ENCODE measurements around the gene STXBP3. TPM values are rescaled to one million over a fixed set of nuclear protein-coding genes. Genes with fewer than 3 reads are reported as not detected.
A peak's percentile ranks its signal among the peaks of the same experiment; 100 is the strongest.

STXBP3 gene
- polyA plus RNA-seq, 1 donor: 26.8 TPM

DNA sequence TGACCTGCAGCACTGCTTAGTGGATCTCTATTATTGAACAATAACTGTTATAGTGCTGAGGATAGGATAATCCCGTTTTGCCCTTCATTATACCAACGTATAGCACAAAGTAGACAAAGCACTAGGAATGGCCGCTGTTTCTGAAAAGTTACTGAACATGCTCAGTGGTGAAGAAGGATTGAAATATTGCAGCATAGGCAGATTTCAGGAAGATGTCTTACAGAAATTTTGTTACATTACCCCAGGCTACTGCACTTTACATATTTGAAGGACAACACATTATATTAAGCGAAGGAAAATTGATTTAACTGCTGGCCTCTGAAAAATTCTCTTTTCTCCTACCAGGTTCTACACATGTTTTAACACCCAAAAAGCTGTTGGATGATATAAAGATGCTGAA lies 62.0 kb downstream of the STXBP3 start:
- no peak for DNase-seq

DNA sequence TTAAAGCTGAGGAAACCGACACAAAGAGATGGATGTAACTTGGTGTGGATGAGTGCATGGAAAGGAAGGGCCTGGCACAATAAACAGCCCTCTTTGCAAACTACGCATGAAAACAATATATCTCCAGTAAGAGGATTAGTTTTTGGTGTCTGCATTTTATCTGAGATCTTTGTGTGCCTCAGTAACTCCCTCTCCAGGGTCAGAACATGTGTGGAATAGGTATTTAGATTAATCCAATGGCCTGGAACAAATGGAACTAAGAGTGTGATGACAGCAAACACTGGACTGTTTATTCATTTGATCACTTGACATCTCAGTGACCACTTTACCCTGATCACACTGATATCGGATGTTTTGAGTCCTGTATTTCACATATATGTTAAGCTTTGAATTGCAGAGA lies 65.1 kb downstream of the STXBP3 start:
- no peak for DNase-seq

DNA sequence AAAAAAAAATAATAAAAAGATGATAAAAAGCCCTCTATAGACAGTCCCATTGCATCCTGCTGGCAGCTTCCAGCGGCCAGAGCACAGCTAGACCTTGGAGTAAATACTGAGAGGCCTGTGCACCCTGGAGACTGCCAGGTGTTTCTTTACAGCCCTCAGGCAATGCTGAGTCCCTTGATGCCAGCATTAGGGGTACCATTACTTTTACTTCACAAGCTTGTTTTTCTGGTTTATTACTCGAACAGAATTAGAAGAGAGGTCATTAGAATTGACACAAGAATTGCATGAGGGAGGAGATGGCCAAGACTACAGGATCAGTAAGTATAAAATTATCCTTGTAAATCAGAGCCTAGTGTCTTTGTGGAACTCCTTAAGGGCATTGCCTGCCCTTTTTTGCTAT lies 66.9 kb downstream of the STXBP3 start:
- no peak for DNase-seq

DNA sequence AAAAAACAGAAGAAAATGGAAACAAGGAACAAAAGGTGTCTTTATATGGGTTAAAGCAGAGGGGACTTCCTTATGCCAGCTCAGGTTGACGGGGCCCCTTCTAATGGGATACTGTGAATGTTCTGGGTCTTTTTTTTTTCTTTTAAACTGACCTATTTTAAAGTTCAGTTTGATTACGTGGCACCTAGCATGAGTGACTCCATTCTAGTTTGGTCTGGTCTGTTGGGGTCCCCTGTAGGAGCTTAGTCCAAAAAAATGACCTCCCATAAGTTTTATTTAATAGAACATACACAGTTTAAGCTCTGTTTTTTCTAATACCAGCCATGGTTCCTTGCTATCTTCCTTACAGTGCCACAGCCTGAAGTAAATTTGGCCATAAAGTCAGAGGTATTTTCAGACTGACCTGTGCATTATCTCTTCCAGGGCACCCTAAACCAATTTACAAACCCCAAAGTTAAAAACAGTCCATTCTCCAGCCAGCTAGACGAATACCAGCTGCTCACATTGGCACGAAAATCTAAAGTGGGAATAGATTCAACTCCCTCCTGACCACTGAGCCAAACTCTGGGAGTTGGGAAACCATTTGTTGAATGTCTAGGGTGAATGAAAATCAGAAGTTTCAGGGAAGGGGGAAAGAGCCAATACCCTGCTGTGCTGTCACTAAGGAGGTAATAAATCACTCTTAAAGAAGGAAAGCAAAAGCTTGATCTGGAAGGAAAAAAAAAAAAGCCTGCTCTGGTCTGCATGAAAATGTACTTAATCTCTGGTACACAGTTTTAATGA lies 68.1 kb downstream of the STXBP3 start:
- DNase-seq: peak; percentile 23

DNA sequence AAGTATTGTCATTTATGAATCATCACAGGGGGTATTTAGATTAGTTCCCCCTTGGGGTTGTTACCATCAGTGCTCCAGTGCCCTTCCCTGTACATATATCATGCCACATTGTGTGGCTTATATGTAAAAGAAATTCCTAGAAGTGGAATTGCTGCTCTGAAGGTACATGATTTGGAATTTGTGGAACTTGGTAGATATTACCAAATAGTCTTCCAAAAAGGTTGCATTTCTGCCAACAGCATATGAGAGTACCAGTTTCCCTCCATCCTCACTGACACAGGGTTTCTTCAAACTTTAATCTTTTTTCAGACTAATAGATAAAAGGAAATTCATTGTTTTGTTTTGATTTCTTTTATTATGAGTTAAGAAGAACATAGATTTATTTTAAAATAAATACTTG lies 69.1 kb downstream of the STXBP3 start:
- DNase-seq: no peak

DNA sequence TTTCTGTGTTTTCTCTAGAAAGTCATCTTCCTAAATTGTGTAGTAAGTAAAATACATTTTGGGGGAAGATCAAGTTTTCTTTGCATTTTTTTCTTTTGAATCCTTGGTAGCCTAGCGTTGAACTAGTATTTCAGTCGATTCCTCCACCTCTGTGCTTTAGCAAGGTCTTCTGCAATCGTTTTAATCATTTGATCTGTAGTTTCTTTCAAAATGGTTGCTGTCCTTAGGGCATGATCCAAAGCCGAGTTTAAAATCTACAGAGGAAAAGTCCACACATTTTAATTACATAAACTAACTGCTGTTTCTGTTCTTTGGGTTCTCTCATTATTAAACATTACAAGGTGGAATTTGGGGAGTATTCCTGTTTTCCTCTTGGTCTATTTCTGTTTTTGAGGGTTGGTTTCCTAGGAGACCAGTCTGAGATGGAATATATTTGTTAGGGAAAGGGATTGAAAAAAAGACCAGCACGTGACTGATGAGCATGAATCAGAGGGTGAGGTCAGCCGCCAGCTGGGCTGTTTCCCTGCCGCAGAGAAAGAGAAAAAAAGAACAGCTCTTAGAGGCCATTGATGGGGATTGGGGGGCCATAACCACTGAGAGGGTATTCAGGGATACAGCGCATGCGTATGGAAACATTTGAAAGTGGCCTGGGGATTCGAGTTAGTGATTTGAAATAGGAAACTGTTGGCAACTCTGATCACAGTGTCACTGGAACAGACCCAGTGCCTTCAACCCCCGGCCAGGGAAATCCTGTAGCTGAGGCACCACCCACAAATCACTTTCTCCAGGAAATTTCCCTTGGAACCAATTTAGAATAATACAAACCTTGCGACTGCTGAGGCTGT lies 69.8 kb downstream of the STXBP3 start:
- peak; percentile 94 for DNase-seq

DNA sequence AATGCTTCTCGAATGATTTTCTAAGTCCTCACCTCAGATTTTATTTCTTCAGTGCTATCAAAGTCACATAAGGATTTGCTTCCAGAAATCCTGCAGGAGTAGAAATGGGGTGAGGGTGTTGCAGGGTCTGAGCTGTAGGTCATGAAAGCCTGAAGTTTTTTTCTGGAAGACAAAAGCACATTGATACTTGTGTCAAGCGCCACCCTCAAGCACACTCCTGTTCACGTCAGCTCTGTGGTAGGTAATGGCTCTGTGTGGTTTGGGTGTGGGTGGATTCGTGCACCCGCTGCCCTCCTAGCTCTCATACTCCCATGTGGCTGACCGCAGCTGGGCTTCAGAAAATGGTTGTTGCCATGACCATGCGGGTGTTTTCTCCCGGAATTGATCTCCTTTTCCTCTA lies 70.5 kb downstream of the STXBP3 start:
- DNase-seq: peak; percentile 54

DNA sequence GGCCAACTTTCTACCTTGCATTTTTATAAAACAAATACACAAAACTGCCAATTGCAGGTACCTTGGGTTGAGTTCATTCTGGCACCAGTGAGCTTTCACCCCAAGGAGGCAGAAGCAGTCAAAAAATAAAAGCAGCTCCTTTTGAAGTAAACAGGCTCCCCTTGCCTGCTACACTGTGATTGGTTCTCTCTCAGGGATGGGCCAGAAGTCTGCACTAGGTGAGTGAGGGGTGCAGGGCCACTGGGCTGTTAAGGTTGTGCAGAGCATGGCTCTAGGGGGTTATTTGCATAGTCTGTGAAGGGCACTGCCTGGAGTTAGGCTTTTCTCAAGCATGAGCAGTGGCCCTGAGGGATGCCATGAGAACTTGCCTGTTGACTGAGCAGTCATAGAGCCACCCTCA lies 71.3 kb downstream of the STXBP3 start:
- no peak for DNase-seq

DNA sequence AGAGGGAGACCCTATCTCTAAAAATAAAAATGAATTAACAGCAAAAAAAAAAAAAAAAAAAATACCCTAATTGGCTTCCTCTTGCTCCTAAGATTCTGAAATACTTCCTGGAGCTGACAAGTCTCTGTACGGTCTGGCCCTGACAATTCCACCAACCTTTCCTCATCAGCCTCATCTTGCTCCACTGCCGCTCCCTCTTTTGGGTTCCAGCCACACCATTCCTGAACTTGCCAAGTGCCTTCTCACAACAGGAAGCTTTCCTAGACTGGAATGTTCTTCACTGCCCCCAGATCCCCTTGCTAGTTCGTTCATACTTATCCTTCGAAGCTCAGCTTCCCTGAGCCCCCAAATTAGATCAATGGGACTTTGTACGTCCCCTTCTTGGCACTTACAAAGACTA lies 73.4 kb downstream of the STXBP3 start:
- no peak for DNase-seq

DNA sequence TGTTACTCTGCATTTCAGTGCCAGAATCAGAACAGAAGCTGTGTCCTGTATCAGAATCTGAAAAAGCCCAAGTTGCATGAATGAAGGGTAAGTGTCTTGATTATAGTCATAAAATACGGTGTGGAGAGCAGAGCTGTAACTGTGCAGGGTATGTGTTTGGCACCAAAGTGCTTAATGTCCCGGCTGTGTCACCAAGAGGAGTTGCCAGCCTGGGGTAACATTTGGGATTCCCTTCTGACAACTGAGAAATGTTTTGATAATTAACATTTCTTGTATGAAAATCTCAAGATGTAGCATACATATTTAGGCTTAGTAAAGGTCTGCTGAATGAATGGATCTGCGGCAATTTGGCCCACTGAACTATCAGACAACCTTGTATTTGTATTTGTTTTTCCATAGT lies 77.2 kb downstream of the STXBP3 start:
- no peak for DNase-seq

DNA sequence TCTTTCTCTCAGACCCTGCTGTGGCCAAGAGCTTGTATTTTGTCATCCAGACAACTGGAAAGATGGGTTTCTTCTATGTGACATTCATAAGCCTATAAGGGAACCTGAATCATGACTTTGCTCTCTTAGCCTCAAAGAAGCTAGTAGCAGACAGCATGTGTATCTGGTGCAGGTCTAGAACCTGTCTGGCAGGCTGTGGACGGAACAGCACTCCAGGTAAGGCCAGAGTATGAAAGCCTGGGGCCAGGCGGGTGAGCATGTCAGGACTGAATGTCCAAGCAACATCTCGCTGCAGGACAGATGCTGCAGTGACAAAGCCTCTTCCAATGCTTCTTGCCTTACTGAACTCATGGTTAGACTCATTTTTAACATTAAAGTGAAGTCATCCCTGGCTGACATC lies 77.6 kb downstream of the STXBP3 start:
- no peak for DNase-seq

DNA sequence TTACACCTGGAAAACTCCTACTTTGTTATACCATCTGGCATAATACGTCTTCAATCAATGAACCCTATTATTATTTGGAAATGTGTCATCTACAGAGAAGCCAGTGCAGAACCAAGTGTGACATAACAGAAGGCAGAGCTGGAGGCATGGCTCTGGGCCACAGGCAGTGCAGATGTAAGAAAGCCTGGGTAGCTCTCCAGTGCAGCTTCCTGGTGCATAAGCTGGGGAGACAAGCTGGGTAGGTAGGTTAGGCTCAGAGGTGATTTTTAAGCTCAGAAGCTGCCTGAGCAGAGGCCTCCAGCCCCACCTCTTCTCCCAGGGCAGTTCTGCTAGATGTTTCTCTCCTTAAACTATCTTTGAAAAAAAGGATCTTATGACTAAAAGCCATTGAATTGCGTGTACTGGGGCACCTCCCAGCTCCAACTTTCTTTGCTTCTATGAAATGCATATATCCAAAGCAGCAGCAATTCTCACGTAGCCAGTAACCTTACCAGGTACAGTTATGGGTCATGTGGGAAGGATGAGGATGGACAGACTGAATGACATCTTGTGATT lies 79.7 kb downstream of the STXBP3 start:
- no peak for DNase-seq

DNA sequence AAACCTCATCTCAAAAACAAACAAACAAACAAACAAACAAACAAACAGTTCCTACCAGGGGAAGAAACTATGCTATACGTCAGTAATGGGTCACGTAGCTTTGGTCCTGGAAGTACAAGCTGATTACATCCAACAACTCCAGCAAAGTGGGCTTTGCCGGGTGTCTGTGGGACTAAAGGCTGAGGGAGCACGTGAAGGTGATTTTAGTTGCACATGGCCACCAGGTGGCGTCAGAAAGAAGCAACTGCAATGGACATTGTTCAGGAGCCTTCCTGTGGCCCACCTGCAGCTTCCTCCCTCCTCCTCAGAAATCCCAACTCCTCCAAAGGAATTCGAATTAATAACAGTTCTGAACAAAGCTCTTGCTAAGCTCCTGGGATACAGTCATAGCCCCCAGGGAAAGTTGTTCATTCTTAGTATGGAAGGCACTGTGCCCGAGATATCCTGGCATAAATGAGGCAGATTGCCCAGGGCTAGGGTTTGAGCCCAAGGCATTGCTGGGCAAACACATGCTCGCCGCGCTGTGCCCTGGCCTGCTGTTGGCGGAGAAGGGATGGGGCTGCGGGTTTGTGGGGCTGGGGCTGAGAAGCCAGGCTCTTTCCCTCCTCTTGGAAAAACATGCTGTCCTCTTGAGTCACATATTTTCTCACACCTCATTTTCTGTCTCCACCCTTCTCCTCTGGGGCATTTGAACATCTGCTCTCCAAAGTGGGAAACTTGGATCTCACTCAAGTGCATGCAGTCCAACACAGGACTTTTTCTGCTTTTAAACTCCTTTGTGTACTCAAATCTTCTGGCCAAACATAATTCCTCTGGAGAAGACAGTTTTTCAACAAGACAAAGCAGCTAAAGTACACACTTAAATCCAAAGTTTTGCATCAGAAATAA lies 81.8 kb downstream of the STXBP3 start:
- peak; percentile 90 for DNase-seq

DNA sequence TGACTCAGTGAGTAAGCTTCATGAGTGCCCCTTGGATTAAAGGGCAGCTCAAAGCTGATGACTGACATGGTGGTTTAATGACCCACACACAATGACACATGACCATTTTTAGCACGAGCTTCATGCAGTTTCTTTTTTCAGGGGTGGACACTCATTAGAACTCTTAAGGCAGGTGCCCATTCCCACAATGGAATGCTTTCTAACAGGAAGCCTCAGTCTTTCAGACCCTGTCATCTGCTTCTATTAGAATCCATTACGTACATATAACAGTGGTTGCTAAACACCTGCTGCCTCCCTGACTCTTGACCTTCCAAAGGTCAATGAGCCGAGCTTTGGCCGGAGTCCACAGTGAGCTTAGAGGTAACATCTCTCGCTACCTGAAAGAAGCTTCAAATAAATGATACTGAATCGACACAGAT lies 83.0 kb downstream of the STXBP3 start:
- DNase-seq: no peak

DNA sequence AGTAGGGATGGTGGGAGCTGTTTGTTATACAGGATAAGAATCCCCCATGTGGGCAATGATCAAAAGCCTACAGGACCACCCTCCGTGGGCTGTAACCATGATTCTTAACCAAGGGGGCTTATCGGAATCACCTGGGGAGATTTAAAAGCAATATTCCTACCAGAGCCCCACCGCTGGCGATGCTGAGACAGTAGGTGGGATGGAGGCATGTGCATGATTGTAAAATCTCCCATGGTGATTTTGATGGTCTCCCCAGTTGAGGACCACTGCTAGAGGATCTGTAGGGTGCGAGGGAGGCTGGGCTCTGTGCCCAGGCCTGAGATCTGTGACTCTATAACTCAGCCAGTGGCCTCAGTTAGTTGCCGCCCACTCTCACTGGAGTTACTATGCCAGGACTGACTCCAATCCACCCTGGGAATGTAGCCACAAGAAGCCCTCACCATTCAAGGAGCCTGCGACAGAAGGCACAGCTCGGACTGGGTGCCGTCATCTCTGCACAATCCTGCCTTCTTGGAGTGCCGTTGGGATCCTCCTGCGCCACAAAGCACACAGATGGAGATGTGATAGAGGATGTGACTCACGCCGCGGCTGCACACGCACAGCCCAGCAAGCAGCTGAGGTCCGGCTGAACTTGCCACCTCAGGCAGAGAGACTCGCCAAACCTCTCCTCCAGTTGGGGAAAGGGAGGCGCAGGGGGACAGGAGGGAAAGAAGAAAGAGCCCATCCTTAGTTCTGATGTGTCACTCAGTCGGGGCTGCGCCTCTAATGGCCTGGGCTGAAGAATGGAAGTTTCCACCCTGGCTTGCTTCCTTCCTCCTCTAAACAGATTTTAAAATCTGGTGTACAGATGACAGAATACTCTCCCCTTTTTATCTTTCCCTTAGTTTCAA lies 83.9 kb downstream of the STXBP3 start:
- DNase-seq: peak; percentile 76

DNA sequence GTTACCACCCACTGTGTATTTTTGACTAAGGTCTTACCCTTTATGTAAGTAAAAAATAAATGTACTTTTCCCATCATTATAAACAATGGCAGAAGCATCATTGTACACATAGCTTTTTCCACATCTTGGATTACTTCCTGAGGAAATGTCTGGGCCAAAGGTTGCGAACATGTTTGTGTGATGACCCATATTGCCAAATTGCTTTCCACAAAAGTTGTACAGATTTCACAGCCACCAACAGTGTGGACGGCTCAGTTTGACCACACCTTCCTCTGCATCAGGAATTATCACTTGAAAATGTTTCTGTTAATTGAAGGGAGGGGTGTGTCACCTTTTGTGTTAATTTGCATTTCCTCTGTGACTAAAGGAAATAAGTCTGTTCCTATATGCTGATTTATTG lies 84.8 kb downstream of the STXBP3 start:
- peak; percentile 39 for DNase-seq

DNA sequence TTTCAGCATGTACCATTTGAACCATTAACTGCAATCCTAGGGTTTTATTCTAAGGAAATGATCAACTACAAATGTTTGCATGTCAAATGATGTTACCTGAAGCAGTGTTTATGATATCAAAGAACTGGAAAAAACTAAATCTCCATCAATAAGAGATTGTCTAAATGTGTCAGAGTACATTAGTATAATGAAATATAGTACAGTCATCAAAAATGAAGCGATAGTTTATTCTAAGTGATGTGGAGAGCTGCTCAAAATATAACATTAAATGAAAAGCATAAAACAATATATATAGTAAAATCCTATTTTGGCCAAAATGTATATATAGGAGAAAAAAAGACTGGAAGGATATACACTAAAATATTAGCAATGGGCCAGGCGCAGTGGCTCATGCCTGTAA lies 86.5 kb downstream of the STXBP3 start:
- DNase-seq: no peak

DNA sequence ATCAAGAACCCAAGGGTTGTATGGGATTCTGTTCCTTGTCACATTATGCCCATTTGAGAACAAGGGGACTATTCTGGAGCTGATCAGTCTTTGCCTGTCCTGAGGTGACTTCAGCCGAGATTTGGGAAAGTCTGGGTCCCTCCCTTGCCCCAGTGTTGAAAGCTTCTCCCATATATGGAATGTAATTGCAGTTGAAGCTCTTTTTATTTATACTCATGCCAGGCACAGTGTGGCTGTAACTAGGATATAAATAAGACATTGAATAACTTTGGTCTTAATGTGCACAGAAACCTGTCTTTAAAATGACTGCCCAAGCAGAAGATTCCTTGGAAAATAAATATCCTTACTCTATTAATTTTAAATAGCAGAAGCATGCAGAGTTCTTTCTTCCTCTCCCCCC lies 95.2 kb downstream of the STXBP3 start:
- no peak for DNase-seq

DNA sequence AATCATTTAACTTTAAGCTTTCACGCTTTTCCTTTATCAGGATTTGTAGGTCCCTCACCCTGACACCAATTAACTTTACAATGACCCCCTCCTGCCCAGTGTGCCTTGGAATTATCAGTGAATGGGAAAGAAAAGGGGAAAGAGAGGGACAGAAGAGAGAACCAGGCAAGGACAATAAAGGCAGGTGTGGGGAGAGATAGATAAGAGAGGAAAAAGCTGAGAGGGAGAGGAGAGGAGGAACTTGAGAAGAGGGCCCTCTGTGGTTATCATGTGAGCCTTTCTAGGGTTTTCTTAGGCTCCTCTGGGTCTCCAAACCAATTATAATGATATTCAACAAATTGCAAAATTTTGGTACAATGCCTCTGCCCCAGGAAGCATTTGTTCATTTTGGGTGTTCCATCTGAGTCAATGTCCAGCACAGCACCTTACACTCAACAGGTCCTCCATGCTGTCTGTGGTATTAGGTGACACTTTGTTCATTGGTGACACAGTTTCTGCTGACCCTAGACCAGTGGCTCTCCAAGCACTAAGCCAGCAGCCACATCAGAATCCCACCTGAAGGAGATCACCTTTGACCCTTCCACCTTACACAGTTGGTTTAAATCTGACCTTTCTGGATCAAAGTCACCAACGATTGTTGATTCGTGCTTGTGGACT lies 96.2 kb downstream of the STXBP3 start:
- no peak for DNase-seq

DNA sequence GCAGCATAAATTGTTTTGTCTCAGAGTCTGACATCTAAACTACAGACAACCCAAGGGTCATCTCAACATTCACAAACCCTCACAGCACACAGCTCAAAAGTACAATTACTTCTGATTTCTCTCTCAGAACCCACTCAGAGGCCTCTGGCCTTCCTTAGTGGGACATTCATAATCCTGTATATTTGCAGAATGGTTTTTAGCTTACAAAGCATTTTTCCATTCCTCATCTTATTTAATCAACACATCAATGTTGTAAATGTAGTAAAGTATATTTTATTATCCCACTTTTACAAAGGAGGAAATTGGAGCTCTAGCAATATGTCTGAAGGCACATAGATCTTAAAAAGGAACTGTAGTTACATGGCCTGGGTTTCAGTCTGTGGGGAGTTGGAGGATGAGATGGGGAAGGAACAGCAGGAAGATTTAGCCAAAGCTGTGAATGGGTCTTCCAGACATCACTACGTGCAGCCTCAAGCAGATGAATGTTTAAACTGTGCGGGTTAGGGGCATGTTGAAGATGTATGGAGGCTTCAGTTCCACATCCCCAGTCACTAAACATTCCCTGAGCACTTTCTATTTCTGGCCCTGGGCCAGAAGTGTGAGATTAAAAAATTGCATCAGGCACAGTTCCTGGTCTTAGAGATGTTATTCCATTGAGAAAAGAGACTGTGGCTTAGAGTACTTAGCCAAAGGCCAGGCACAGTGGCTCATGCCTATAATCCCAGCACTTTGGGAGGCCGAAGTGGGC lies 97.1 kb downstream of the STXBP3 start:
- DNase-seq: peak; percentile 22
